Chondrocyte (in vitro differentiated cells): Measurements from ENCODE around the gene POFUT2. TPM values are rescaled to one million over a fixed set of nuclear protein-coding genes. Genes with fewer than 3 reads are reported as not detected.

Experiments used
- DNase-seq: peaks from one replicate; pipeline ENCODE4 v3.0.0; 2021; ENCODE audit warnings: mixed read lengths, low spot score
- H3K27ac Mint-ChIP-seq: one replicate; pipeline ENCODE4 v1.8.0; 2021; ENCODE audit warnings: mild to moderate bottlenecking, moderate library complexity, mixed read lengths; ENCODE audit not compliant: unreplicated experiment
- H3K27me3 Mint-ChIP-seq: 2 replicates; pipeline ENCODE4 v1.8.0; 2021; ENCODE audit warnings: low read depth, mixed read lengths
- H3K36me3 Mint-ChIP-seq: 2 replicates; pipeline ENCODE4 v1.8.0; 2021; ENCODE audit warnings: low read depth, mixed read lengths
- H3K4me1 Mint-ChIP-seq: 2 replicates; pipeline ENCODE4 v1.8.0; 2021; ENCODE audit warnings: low read depth, mild to moderate bottlenecking, mixed read lengths
- H3K4me3 Mint-ChIP-seq: one replicate; pipeline ENCODE4 v1.8.0; 2021; ENCODE audit warnings: mild to moderate bottlenecking, moderate library complexity, mixed read lengths; ENCODE audit not compliant: unreplicated experiment
- H3K9me3 Mint-ChIP-seq: 2 replicates; pipeline ENCODE4 v1.8.0; 2021; ENCODE audit warnings: low read depth, mixed read lengths
- total RNA-seq: library from RNA; stranded (reverse); gene quantifications from 3 replicates; pipeline ENCODE4 v1.2.1, GENCODE V29; 2021
- TF ChIP-seq, protein P1 (sequence below): fragments of 200-600 bp; sonication (generic); IDR thresholded peaks from 2 replicates; pipeline ENCODE4 v1.5.0; 2021; ENCODE audit warnings: antibody characterized with exemption, mild to moderate bottlenecking, moderate library complexity

POFUT2 gene
- total RNA-seq, 1 donor from 2014 or later: 73.6 TPM

- TF ChIP-seq, protein P1, sequence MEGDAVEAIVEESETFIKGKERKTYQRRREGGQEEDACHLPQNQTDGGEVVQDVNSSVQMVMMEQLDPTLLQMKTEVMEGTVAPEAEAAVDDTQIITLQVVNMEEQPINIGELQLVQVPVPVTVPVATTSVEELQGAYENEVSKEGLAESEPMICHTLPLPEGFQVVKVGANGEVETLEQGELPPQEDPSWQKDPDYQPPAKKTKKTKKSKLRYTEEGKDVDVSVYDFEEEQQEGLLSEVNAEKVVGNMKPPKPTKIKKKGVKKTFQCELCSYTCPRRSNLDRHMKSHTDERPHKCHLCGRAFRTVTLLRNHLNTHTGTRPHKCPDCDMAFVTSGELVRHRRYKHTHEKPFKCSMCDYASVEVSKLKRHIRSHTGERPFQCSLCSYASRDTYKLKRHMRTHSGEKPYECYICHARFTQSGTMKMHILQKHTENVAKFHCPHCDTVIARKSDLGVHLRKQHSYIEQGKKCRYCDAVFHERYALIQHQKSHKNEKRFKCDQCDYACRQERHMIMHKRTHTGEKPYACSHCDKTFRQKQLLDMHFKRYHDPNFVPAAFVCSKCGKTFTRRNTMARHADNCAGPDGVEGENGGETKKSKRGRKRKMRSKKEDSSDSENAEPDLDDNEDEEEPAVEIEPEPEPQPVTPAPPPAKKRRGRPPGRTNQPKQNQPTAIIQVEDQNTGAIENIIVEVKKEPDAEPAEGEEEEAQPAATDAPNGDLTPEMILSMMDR: no peak
- Mint-ChIP-seq H3K27ac (peak overlapping the region; percentile 82), H3K9me3 (peaks cover 9% of the 10 kb centered on the region), H3K36me3 (peaks cover 3% of the 10 kb centered on the region), H3K4me3 (no peak overlapping the region), H3K4me1 (peaks cover 87% of the 10 kb centered on the region), H3K27me3 (no peaks in the 10 kb centered on the region)
- DNase-seq: no peak
Observed at GRCh38 chr21:45297869-45298268, 10.2 kb upstream of the POFUT2 start.

DNA sequence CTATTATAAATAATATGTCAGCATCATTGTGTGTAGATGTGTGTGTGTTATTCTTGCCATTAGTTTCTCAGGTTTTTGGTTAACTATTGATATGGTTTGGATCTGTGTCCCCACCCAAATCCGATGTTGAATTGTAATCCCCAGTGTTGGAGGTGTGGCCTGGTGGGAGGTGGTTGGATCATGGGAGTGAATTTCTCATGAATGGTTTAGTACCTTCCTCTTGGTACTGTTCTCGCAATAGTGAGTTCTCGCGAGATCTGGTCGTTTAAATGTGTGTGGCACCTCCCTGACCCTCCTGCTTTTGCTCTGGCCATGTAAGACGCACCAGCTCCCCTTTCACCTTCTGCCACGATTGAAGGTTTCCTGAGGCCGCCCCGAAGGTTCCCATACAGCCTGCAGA is 9.6 kb upstream of the POFUT2 start:
- no peaks in the 10 kb centered on the region for H3K27me3 Mint-ChIP-seq
- H3K4me1 Mint-ChIP-seq: peaks cover 93% of the 10 kb centered on the region
- TF ChIP-seq, protein P1: no peak
- H3K36me3 Mint-ChIP-seq: peaks cover 3% of the 10 kb centered on the region
- peaks cover 9% of the 10 kb centered on the region for H3K9me3 Mint-ChIP-seq
- H3K27ac Mint-ChIP-seq: peak overlapping the region; percentile 82
- no peak overlapping the region for H3K4me3 Mint-ChIP-seq
- no peak for DNase-seq

GRCh38 chr21:45296638-45297037 is 8.9 kb upstream of the POFUT2 start:
- H3K4me1 Mint-ChIP-seq: peaks cover 94% of the 10 kb centered on the region
- peak overlapping the region; percentile 99 for H3K27ac Mint-ChIP-seq
- H3K9me3 Mint-ChIP-seq: peaks cover 9% of the 10 kb centered on the region
- DNase-seq: peak; percentile 33
- no peaks in the 10 kb centered on the region for H3K27me3 Mint-ChIP-seq
- TF ChIP-seq, protein P1: no peak
- H3K36me3 Mint-ChIP-seq: peaks cover 3% of the 10 kb centered on the region
- no peak overlapping the region for H3K4me3 Mint-ChIP-seq

- peaks cover 91% of the 10 kb centered on the region for H3K4me1 Mint-ChIP-seq
- H3K36me3 Mint-ChIP-seq: peaks cover 3% of the 10 kb centered on the region
Observed at GRCh38 chr21:45295576-45296365, 8.1 kb upstream of the POFUT2 start.

DNA sequence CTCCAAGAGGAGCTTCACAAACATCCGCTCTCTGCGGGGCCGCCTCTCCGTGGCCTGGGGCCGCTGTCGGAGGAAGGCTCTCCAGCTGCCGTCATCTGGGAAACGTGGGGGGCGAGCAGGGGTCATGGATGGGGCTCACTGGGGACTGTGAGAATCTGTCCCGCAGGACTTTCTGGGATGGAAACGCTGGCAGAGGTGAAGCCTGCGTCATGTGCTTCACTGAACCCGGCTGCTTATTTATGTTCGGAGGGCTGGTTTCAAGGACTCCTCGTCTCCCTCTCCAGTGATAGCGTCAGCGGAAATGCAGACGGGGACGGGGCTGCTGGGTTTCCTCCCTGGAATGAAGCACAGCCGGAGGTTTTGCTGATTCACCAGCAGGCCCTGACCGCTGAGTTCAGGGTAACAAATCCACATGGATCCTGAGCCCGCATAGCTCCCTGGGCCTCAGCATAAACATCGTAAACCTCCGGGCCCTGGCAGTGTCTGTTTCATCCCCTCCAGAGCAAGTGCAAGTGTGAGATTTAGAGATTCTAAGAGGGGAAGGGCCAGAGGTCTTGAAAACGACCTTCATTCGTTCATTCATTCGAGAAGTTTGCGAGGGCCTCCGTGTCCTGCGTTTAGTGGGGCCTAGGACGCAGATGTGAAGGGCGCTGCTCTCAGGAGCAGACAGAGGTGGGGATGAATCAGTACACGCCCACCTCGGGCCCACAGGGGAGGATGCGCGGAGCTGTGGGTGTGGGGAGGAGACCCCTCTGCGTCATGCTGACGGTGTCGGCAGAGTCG is 7.0 kb upstream of the POFUT2 start:
- Mint-ChIP-seq H3K27me3 (no peaks in the 10 kb centered on the region), H3K36me3 (peaks cover 3% of the 10 kb centered on the region), H3K4me1 (peaks cover 91% of the 10 kb centered on the region), H3K4me3 (peak overlapping the region; percentile 62), H3K9me3 (peaks cover 9% of the 10 kb centered on the region), H3K27ac (peak overlapping the region; percentile 99)
- TF ChIP-seq, protein P1: no peak
- peak; percentile 93 for DNase-seq

More at GRCh38 chr21:45295576-45296365, 8.1 kb upstream of the POFUT2 start:
- H3K9me3 Mint-ChIP-seq: peaks cover 9% of the 10 kb centered on the region
- peak overlapping the region; percentile 99 for H3K27ac Mint-ChIP-seq
- peak; percentile 40 for DNase-seq
- TF ChIP-seq, protein P1: no peak
- H3K4me3 Mint-ChIP-seq: peak overlapping the region; percentile 62
- H3K27me3 Mint-ChIP-seq: no peaks in the 10 kb centered on the region
